SIG-M5 treated with dmso at 0.1 percent for 504 hours (cell line): ENCODE data around the gene ZNF761.
A peak's percentile ranks its signal among the peaks of the same experiment; 100 is the strongest.
"Not testable (repeated sequence)": the region's sequence is repeated elsewhere in the genome, so short reads cannot be mapped to it uniquely, and the experiment has no call there.

Source experiments
- DNase-seq: peaks from one replicate; lab custom pipeline; 2025; ENCODE audit not compliant: unreplicated experiment; lab: John Stamatoyannopoulos, UW

ZNF761 gene

GRCh38 chr19:53455828-53456227, 24.0 kb downstream of the ZNF761 start:
- no peak for DNase-seq

DNA sequence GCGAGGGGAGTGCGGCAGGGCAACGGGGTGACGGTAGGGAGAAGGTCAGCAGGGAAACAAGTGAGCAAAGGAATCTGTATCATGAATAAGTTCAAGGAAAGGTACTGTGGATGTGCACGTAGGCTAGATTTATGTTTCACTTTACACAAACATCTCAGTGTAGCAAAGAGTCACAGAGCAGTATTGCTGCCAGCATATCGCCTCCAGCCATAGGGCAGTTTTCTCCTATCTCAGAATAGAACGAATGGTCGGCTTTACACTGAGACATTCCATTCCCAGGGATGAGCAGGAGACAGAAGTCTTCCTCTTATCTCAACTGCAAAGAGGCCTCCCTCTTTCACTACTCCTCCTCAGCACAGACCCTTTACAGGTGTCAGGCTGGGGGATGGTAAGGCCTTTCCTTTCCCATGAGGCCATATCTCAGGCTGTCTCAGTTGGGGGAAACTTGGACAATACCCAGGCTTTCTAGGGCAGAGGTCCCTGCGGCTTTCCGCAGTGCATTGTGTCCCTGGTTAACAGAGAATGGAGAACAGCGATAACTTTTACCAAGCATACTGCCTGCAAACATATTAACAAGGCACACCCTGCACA, 28.4 kb downstream of the ZNF761 start:
- DNase-seq, result not testable (repeated sequence)

- no peak for DNase-seq
Observed at GRCh38 chr19:53461866-53462265, 30.1 kb downstream of the ZNF761 start.

- DNase-seq, result no peak
Observed at GRCh38 chr19:53462861-53463260, 31.1 kb downstream of the ZNF761 start.

DNA sequence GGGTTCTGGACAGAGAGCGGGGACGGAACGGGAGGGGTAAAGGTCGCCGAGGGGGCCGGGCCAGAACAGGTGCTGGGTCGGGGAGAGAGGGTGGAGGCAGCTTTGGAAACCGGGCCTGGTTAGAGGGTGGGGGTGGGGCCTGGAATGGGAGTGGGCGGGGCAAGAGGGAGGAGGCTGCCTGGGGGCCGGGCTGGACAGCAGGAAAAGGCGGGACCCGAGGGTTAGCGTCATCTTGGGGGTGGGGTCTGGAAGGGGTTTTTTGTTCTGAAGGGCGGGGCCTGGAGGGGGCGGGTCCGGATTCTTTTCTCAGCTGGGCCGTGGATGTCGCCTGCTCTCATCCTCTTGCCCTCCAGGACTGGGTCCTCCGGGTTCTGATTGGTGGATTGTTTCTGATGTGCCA, 31.5 kb downstream of the ZNF761 start:
- no peak for DNase-seq

DNA sequence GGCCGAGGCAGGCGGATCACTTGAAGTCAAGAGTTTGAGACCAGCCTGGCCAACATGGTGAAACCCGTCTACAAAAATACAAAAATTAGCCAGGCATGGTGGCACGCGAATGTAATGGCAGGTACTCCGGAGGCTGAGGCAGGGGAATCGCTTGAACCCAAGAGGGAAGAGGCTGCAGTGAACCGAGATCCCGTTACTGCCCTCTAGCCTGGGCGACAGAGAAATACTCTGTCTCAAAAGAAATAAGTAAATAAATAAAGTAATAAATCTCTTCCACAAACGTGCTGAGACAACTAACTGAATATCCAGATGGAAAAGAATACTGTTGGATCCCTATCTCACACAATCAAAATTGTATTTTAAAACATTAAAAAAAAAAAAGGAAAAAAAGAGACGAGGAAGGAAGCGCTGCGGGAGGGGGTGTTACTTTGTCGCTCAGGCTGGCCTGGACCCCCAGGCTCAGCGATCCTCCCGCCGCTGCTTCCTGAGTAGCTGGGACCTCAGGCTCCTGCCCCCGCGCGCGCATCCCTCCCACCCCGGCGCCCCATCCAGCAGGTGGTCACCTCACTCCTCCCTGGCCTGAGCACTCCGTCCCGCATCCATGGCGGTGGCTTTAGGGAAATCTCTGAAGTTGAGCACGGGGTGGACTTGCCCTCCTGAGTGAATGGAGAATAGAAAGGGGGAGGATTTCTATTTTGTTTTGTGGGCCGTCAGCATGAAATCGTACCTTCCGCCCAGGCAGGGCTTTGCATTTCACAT, 35.1 kb downstream of the ZNF761 start:
- DNase-seq, result no peak

DNA sequence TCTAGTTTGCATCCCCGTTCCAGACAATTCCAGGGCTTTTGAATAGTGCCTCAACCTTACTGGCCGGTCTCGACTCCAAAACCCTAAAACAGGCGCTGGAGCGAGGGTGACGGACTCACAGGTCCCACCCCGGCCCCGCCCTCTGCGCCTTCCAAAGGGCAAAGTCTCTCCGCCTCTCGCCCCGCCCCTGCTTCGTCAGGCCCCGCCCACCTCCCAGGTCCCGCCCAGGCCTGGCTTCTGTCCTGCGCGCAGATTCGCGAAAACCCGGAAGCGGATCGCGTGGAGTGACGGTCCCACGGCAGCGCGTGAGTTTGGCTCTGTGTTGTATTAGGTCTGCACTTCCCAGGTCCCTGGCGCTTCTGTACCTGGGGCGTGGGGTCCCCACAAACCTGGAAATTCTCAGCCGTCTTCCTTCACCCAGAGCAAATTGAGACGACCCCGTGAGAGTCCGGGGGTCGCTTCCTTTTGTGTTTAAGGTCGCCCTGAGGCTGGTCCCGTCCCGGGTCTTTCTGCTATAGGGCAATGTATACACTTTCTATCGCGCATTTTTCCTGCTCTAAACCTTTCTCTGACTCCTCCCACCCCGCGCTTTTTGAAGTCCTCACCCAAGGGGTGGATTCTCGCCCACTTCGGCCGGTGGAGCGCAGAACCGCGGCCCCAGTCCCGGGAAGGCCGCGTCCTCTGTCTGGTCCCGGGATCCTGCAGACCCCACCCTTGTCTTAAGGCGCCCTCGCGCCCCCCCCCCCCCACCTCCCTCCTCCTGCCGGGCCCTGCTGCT, 35.9 kb downstream of the ZNF761 start, which contains the start of gene ZNF813:
ZNF813 (plus strand) TSS at position 249 of the 778 bp plus-strand sequence. CDS start 16,090 bp downstream, outside the sequence.
- DNase-seq, result peak; percentile 2

DNA sequence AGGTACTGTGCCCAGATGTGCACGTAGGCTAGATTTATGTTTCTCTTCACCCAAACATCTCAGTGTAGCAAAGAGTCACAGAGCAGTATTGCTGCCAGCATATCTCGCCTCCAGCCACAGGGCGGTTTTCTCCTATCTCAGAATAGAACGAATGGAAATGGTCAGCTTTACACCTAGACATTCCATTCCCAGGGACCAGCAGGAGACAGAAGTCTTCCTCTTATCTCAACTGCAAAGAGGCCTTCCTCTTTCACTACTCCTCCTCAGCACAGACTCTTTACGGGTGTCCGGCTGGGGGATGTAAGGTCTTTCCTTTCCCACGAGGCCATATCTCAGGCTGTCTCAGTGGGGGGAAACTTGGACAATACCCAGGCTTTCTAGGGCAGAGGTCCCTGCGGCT, 36.8 kb downstream of the ZNF761 start:
- not testable (repeated sequence) for DNase-seq

DNA sequence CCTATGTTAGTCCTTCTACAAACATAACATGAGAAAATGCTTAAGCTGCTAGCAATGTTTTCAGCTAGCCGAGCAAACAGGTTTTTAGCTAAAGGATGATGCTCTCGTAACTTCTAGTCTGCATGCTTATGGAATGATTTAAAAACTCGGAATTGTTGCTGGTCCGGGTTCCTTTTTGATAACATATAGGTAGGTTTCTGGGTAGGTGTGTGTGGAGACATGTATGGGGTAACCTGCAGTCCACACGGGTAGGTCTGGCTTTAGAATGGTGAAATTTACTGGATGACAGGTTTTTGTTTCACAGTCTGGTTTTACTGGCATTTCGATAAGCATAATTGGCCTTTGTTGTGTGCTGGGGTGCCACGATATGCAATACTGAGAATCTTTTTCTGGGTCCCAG, 40.1 kb downstream of the ZNF761 start:
- no peak for DNase-seq

DNA sequence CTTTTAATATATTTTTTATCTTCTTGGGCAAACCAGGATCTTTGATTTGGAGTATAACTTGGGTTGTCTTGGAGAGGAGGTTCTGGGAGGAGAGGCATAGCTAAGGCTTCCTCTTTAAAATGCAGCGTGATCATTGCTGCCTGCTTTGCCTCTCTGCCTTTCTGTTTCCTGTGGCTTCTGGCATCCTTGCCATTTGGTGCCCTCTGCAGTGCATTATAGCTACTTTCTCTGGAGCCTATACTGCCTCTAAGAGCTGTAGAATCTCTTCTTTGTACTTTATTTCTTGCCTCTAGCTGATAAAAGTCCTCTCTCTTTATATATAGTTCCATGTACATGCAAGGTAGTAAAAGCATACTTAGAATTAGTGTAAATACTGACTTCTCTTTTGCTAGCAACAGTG, 43.0 kb downstream of the ZNF761 start:
- DNase-seq, result not testable (repeated sequence)

DNA sequence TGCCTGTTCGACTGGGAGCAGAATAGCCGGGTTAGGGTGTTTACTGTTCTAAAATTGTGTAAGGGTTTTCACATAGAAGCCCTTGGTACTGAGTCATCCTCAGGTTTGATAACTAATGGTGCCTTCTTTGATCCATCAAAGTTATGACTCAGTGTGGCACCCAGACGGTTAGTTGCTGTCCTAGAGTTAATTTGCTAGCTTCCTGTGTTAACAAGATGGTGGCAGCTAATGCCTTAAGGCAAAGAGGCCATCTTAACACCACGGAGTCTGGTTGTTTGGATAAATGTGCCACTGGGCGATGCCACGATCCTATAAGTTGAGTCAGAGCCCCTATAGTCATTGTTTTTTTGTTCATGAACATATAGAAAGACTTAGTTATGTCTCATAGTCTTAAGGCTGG, 43.7 kb downstream of the ZNF761 start:
- DNase-seq, result not testable (repeated sequence)

DNA sequence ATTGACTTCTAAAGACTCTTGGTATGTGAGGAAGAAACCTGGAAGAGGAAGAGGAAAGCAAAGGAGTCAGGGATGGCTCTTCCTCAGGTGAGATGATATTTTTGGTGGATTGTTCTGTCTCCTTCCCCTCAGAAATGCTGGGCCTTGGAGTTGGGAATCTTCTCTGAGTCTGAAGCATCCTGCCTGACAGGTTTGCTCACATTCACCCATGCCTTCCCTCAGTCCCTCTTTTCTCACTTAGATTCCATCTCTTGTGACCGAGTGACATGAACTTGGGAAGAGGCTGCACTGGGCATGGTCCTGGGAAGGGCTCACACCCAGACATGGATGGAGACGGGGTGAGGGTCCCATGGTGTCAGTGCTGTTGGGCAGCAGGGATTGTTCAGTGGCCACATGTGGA, 52.0 kb downstream of the ZNF761 start:
- DNase-seq, result not testable (repeated sequence)

DNA sequence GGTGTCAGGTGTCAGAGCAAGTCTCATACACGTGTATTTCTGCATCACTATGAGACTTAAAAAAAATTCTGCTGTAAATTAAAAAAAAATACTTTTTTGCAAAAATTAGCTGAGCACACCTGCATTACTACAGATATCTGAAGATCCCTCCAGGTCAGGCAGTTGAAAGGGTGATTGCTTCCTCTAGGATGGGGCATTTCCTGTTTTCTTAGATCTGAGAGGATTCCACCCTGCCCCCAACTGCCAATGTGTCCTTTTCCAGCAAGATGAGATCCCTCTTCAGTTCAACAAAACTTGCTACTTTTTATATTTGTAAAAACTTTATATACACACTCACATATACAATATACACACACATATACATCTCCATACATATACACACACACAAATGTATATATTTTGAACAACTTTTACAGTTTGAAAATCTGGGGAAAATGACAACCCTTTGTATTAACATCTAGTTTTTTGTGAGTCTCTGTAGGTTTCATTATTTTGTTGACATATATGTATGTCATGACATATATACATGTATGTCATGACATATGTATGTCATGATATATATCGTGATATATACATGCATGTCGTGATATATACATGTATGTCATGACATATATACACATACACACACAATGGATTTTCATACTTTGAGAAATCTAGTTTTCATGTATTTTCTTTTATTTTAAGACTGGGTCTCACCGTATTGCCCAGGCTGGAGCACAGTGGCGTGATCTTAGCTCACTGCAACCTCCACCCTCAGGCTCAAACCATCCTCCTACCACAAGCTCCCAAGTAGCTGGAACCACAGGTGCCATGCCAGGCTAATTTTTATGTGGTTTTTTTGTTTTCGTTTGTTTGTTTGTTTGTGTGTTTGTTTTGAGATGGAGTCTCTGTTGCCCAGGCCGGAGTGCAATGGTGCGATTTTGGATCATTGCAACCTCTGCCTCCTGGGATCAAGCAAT, 53.5 kb downstream of the ZNF761 start:
- DNase-seq, result no peak

GRCh38 chr19:53492153-53492552, 60.4 kb downstream of the ZNF761 start:
- no peak for DNase-seq

GRCh38 chr19:53497311-53498023, 65.7 kb downstream of the ZNF761 start:
- not testable (repeated sequence) for DNase-seq

DNA sequence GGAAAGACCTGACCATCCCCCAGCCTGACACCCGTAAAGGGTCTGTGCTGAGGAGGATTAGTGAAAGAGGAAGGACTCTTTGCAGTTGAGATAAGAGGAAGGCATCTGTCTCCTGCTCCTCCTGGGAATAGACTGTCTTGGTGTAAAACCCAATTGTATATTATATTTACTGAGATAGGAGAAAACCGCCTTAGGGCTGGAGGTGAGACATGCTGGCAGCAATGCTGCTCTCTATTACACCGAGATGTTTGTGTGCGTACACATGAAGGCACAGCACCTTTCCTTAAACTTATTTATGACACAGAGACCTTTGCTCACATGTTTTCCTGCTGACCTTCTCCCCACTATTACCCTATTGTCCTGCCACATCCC, 66.2 kb downstream of the ZNF761 start:
- DNase-seq, result not testable (repeated sequence)

DNA sequence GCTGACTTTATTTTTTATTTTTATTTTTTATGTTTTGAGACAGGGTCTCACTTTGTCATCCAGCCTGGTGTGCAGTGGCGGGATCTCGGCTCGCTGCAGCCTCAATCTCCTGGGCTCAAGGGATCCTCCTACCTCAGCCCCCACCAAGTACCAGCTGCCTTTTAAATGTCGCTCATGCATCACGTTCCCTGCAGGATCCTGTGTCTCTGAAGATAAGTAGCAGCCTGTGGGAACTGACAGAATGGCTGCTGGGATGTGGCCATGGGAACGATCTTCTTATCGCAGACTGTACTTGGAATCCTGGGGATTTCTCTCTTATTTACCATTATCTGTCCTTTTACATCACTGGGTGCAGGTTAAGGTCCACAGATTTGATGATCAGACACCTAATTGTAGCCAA, 71.4 kb downstream of the ZNF761 start:
- DNase-seq, result not testable (repeated sequence)

DNA sequence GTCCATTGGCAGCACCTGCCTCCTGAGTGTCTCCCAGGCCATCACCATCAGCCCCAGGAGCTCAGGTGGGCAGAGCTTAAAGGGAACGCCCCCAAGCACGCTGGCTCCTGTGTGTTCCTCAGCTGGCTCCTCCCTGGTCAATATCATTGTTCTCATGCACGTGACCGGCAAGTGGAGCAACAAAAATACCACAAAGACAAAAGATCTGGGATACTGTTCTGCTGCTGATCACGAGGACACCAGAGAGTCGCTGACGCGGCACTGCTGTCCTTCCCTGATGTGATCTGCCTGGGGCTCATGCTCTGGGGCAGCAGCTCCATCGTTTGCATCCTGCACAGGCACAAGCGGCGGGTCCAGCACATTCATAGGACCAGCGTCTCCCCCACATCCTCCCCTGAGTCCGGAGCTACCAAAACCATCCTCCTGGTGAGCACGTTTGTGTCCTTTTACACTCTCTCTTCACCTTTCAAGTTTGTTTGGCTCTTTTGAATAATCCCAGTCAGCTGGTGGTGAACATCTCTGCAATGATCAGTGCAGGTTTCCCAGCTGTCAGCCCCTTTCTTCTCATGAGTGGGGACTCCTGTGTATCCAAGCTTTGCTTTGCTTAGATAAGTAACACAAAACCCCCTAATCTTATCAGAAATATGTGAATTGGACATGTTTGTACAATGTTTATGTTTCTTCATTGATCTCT, 72.0 kb downstream of the ZNF761 start:
- DNase-seq, result not testable (repeated sequence)

DNA sequence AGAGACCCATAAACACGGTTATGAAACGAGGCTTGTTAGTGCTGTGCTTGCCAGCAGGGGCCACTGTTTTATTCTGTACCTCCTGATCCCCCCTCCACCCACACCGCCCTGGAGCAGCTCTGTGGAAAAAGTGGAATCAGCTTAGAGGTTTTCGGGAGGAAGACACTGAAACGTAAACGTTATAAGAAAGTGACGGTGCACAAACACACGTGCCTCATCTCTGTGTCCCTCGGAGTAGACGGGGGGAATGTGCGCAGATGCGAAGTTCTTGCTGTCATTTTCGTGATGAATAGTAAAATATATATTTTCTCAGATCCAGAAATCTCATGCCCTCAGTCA, 72.5 kb downstream of the ZNF761 start:
- not testable (repeated sequence) for DNase-seq

DNA sequence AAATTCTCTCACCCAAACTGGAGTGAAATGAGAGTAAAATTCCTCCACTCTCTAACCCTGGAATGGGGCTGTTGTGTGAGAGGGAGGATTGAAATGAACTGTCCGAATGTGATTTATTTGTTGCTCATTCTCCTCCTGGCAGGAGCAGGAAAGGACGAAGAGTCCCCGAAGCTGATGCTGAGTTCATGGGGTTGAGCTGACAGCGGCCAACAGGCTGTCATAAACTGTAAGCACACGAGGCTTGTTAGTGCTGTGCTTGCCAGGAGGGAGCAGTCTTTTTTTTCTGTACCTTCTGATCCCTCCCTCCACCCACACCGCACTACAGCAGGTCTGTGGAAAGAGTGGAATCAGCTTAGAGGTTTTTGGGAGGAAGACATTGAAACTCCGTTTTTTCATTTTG, 73.1 kb downstream of the ZNF761 start:
- DNase-seq, result no peak
